Stimulated activated naive CD4-positive, alpha-beta T cell (primary cell): ENCODE data around the gene LPP.

Experiments used
- DNase-seq, 6 experiments: peaks; one replicate each; lab custom pipeline; 2025; lab: John Stamatoyannopoulos, UW

LPP gene

DNA sequence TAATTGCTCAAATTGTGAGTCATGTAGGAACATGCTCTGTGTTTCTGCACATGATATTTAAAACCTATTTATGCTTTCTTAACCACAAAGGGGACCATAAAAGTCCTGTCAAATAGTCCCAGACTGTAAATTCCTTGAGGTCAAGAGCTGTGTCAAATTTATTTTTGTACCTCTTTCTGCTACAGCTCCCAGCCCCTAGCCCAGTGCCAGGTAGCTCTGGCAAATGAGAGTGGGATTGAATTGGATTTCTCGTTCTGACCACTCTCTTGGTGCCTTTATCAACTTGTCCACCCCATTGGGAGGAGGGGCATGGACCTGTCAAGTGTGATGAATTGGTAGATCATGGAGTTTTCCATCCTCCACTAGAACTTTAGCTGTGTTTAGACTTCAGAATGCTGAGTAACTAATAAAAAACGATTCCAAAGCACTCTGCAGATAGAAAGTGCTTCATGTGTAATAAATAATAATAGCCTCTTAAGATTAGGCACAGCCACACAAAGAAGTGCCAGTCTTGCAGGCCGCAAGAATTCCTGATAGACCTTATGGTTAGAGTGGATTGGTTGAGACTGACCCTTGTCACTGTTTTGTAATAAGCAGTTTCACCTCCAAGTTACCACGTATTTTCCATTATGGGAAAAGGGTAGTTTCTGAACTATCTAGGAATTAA lies 120.4 kb downstream of the LPP start:
- DNase-seq: no peak

DNA sequence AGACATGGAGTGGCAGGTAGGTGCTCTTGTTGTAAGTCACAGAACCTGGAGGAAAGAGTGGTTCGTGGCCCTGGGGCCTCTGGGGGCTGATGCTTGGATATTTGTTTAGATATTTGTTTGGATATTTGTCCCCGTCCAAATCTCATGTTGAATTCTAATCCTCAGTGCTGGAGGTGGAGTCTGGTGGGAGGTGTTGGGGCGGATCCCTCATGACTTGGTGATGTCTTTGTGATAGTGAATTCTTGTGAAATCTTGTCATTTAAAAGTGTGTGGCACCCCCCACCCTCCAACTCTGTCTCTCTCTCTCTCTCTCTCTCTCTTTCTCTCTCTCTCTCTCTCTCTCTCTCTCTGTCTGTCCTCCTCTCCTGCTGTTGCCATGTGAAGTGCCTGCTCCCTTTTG lies 122.4 kb downstream of the LPP start:
- DNase-seq: no peak

DNA sequence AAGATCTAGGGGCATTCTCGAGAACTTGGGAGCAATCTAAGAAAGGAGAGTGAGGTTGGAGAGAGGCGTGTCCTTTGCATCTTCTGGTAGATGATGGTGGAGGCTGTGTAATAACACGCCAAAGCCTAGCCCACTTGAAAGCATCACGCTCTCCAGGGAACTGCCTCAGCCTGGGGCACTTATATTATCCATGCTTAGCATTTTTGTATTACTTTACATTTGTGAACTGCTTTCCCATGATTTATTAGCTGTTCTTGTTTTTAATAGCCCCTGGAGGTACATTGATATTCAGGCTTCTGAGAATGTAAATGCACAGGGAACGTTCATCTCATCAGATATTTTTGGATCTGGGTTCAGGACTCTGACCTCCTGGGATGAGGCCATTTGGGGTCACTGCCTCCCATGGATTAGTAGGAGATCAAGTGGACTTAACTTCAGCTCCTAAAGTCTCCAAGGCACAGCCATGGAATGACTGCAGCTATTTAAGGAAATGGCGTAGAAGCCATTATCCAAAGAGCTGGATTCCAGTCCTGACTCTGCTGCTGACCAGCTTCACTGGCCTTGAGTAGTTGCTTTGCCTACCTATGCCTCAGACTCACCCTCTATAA lies 124.9 kb downstream of the LPP start:
- no peak for DNase-seq

DNA sequence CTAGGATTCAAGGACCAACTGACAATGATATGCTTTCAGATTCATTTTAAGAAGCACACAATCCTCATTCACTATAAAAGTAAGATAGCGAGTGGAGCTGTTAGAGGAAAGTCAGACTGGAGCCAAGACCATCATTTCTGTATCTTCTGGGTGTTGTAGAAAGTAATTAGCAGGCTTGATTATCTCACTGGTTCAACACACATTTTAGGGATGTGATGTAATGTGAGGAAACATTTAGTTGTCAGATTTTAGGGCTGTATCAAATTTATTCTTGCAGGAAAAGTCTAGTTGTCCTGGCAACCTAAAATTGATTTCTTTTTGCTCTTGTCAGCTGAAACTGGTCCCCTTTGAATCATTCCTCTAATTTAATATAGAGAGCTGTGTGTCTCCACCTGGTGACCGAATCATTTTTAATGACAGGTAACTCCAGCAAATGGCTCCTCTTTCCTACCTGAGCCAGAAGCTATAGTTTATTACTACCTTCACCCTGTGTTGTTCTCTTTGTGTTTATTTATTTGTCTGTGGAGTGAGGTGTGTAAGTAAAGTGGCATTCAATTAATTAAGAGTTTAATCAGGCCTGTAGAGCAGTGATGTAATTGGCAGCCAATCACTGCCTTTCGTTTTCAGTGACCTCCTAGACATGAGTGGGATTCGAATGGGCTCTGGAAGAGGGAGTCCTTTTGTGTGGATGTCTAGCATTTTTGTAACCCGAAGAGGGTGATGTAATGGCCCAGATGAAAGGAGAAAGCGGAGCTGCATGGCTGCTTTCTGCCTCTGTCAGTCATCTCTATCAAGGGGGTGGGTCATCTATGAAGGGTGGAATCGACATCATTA lies 125.8 kb downstream of the LPP start:
- no peak for DNase-seq

- no peak for DNase-seq
Observed at GRCh38 chr3:188280627-188281026, 126.7 kb downstream of the LPP start.

DNA sequence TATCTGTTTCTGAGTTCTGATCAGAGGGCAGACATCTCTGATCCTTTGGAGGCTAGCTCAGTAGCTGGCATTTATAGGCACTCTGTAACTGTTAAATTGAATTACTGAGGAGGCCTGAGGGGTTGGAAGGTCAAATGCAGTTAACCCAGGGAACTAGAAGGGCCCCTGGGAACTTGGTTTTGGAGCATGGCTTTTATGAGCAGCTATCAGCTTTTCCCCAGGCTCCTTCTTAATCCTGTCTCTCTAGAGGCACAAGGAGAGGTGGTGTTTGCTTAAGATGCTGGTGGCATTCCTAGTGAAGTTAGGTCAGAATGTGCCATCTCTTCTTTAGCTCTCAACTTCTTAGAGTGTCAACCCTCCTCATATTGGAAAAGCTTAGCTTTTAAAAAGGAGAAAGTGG lies 128.9 kb downstream of the LPP start:
- DNase-seq: no peak

- no peak for DNase-seq
Observed at GRCh38 chr3:188283347-188283746, 129.4 kb downstream of the LPP start.

DNA sequence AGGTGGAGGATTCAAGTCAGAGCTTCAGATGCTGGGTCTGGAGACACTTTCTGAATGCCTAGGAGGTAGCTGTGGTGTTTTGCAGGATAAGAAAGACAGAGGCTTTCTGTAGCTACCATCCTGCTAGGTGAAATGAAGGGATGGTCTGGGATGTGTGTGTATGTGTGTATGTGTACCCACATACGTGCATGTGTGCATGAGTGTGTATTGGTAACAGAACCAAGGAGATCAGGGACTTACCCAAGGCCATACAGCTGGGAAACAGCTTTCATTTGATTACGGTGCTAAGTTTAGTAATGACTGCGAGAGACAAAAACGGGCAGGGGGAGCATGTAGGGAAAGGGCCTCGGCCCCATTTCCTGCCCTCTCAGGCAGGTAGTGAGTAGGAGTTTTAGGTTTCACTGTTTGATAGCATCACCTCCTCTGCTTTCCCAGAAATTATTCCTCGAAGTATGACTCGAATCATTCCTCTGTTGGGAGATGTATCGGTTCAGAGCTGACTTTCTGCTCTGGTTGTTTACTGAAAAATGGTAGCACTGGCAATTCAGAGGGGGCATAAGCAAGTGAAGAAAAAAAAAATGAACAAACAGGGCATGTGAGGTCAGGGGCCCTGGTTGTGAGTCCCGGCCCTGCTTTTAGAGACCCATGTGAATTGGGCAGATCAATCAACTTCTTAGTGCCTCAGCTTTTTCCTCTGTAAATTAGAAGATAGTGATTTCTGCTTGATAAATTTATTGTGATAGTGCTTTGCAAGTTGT lies 130.7 kb downstream of the LPP start:
- DNase-seq: no peak

DNA sequence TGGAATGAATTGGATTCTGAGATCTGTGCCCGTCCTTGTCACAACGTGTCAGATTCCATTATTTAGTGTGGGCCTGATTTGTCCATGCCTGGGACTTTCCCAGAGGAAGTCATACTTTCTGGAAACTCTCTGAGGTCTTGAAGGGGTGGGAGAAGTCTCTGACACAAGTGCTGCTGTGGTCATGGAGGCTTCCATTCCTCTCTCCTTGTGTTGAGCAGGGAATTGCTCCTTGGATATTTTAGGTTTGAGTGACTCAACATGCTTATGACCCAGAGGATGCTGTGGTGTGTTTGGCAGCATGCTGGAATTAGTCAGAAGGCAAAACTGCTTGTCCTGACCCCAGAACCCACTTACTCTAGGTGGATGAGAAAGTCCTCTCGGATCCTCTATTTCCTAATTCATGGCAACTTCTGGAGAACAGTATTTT lies 132.1 kb downstream of the LPP start:
- no peak for DNase-seq

DNA sequence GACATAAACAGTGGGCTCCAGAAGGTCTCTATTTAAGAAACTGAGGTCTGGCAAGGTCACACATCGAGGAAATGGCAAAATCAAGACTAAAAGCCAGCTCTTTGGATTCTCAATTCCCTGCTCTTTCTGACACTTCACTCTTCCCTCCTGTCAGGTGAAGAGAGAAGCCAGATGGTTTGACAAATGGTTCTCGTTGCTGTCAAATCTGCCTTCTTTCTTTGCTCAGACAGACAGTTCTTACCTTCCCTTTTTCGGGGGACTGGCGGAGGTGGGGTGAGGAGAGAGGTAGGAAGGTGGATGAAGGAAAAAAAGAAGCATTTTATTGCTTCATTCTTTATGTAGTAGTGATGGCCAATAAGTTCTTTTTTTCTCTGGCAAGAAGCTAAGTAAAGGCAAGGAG lies 133.4 kb downstream of the LPP start:
- DNase-seq: no peak

DNA sequence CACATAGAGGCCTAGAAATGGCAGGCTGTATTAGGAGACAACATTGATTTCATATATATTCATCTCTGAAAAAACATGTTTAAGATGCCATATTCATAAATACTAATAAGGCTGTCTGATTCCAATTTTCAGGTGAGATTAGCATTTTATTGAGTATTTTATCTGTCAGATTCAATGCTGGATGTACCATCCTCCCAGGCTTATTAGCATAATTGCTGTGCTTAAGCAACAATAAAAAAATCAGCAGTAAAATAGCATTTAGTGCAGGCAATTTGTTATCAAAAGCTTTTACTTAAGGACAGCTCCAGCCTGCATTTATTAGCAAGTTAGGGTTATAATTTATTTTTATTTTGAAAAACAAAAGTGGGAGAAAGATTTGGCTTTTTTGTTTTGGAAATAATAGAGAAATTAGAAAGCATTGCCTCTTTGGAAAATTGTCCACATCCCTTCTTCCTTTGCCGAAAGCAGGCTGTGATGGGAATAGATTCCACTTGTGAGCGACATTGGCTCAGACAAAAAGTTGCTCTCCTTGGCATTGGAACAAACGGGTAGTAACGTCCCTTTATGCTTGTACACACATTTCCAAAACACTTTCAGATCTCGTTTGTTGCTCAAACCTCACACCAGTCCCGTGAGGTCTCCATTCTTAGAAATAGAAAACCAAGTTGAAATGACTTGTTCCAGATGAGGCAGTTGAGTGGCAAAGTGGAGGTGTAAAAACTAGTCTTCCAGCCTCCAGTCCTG lies 134.0 kb downstream of the LPP start:
- no peak for DNase-seq

DNA sequence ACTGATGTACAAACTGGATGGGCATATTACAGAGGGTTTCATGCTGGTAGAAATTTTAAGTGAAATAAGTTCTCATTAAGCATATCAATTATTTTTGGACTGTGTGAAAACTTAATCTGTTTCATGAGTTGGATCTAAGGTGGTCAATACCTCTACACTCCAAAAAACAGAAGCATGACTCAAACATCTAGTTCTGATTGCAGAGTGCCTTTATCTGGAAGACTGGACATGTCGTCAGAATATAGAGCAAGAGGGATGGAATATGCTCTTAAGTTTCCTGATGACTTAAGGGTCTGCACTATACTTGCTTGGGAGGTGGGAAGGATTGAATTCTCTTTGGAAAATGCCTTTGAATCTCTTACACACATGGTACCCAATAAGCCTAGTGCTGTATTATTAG lies 138.3 kb downstream of the LPP start:
- DNase-seq: no peak

DNA sequence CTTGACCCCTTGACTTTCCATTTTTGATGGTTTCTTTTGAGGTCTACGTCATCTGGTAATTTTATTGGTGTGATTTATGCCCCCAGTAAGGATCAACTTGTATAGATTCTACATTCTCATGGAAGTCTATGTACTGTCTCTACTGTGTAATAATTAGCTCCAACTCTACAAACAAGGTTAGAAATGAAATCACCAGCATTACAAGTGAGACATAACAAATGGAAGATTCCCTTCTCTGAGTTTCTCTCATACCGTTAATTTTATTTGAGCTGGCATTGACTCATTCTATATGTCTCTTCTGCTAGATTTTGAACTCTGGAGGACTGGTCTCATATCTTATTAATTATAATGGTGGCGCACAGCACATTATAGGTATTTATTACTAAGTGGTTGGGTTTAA lies 138.9 kb downstream of the LPP start:
- no peak for DNase-seq

DNA sequence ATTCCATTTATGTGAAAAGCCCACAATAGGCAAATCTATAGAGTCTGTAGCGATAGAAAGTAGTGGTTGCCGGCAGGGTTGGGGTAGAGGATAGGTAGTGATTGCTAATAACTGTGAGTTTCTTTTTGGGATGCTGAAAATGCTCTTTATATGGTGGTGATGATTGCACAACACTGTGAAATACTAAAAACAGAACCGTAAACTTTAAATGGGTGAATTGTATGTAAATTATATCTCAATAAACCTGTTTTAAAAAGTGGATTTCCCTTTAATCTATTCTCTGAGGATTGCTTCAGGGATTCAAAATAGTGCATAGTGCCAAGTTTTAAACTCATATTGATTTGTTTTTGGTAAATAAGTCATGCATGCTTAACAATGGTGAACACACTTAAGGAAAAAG lies 140.2 kb downstream of the LPP start:
- DNase-seq: no peak

GRCh38 chr3:188294823-188295487 lies 141.0 kb downstream of the LPP start:
- DNase-seq: no peak

- no peak for DNase-seq
Observed at GRCh38 chr3:188295876-188296275, 141.9 kb downstream of the LPP start.

- DNase-seq: no peak
Observed at GRCh38 chr3:188296761-188297612, 143.0 kb downstream of the LPP start.

DNA sequence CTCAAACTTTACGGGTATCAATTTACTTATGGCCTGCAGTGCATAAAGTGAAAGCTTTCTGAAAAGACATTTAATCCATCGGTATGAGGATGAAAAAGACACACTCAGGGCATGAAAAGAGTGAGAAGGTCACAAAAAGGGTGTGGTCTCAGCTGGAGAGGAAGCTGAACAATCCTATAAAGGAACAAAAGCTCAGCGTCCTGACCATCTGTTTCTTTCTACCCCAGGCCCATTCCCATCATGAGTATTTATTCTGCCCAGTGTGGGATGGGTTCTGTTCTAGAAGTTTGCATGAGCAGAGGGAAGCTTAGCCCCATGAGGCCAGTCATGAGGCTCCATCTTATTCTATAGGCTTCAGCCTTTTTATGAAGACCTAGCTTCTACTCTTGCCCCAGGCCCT lies 144.6 kb downstream of the LPP start:
- DNase-seq: no peak

DNA sequence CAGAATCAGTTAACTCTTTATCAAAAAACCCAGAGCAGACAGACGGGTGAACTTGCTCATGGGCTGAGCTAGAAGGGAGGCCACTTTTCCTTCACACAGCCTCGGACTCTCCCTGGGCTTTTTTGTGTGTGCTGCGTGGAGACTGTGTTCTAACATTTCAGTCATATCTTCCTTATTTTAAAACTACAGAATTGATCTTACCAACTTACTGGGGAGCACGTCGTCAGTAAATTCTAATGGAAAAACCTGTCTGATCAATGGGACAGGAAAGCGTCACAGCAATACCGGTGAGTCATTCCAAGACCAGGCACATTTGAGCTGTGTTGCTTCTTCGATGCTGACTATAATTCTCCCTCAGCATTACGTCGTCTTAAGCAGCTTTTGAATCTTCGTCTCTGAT lies 145.1 kb downstream of the LPP start:
- no peak for DNase-seq

- DNase-seq: no peak
Observed at GRCh38 chr3:188299708-188300107, 145.8 kb downstream of the LPP start.
